Ecto neural progenitor cell (in vitro differentiated cells): Measurements from ENCODE around the gene PARP16.
A peak's percentile ranks its signal among the peaks of the same experiment; 100 is the strongest.

Experiments used
- DNase-seq: peaks from one replicate; pipeline ENCODE4 v3.0.0-alpha.2; 2018; ENCODE audit warnings: low spot score

The PARP16 gene

GRCh38 chr15:65286704-65287519 is at the start of gene PARP16:
PARP16 (minus strand) TSS chr15:65286883; CDS start chr15:65286426, 457 bp downstream.
- DNase-seq, result peak; percentile 96

GRCh38 chr15:65335278-65336055 is 48.8 kb upstream of the PARP16 start:
- no peak for DNase-seq

- DNase-seq, result peak; percentile 68
Measured at GRCh38 chr15:65334586-65335231, 48.0 kb upstream of the PARP16 start.

- DNase-seq, result no peak
Measured at GRCh38 chr15:65333856-65334255, 47.2 kb upstream of the PARP16 start.

- no peak for DNase-seq
Measured at GRCh38 chr15:65333148-65333820, 46.6 kb upstream of the PARP16 start.

GRCh38 chr15:65332391-65333147 is 45.9 kb upstream of the PARP16 start:
- no peak for DNase-seq

GRCh38 chr15:65331811-65332210 is 45.1 kb upstream of the PARP16 start:
- no peak for DNase-seq

- no peak for DNase-seq
Measured at GRCh38 chr15:65330934-65331645, 44.4 kb upstream of the PARP16 start.

- no peak for DNase-seq
Measured at GRCh38 chr15:65329984-65330735, 43.5 kb upstream of the PARP16 start.

- DNase-seq, result no peak
Measured at GRCh38 chr15:65329288-65329983, 42.8 kb upstream of the PARP16 start.

GRCh38 chr15:65328506-65329287 is 42.0 kb upstream of the PARP16 start:
- DNase-seq, result no peak

- DNase-seq, result no peak
Measured at GRCh38 chr15:65327651-65328393, 41.1 kb upstream of the PARP16 start.

- DNase-seq, result no peak
Measured at GRCh38 chr15:65326818-65327217, 40.1 kb upstream of the PARP16 start.

GRCh38 chr15:65326117-65326526 is 39.4 kb upstream of the PARP16 start:
- peak; percentile 67 for DNase-seq

- DNase-seq, result no peak
Measured at GRCh38 chr15:65323071-65323511, 36.4 kb upstream of the PARP16 start.

- peak; percentile 90 for DNase-seq
Measured at GRCh38 chr15:65318870-65319356, 32.2 kb upstream of the PARP16 start.

GRCh38 chr15:65312400-65312916 is 25.8 kb upstream of the PARP16 start:
- no peak for DNase-seq
